ENCODE measurements around the gene ARHGEF40.

Gene ARHGEF40

DNA sequence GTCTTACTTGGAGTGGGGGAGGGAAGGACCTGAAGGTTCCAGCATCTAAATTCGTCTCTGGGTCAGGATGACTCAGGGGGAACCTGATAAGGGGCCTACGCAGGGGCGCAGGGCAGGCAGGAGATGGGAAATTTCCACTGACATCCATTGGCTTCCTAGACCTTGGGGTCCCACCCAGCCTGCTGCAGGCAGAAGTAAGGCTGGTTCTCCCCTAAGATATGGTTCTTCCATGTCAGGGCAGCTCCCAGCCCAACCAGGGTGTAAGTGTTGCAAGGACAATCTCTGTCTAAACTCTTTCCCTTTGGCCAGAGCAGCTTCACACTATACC is 43.2 kb upstream of the ARHGEF40 start:
- no peak overlapping the region for H3K4me2 ChIP-seq
- H3K4me3 ChIP-seq = no peak overlapping the region

DNA sequence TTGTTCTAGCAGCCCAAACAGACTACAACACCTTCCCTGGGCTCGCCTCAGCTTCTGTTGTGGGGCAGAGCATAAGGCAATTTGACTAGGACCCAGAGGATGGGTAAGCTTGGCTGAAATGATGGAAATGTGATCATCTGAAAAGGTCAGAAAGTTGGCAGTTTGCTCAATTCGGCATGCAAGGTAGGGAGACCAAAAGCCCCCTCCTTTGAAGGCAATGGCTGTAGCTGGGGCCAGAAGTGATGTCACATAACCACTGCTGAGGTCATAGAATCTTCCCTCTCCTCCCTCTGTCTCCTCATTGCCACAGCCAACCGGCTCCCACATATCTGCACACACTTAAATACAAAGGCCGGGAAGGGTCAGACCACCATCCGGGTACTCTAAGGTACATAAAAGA is 40.2 kb upstream of the ARHGEF40 start, which contains the start of gene TPPP2:
TSS of gene TPPP2 (plus strand) at position 301 of the 400 bp plus-strand sequence. CDS start 365 bp downstream, outside the sequence.
- H3K4me1 ChIP-seq = peaks cover 13% of the 10 kb centered on the region
- H3K9me3 ChIP-seq = no peaks in the 10 kb centered on the region
- no peaks in the 10 kb centered on the region for H4K20me1 ChIP-seq
- H3K4me3 ChIP-seq = no peak within 1 kb of the TSS
- no peak within 1 kb of the TSS for H3K9ac ChIP-seq
- no peak within 1 kb of the TSS for H3K27ac ChIP-seq
- H3K36me3 ChIP-seq = no peaks in the 10 kb centered on the region
- no peaks in the 10 kb centered on the region for H3K27me3 ChIP-seq
- TF ChIP-seq Cebpa-rat (IDR thresholded peaks at IDR 0.05) = no peak
- H3K4me2 ChIP-seq = no peak within 1 kb of the TSS

More for the DNA sequence above, 43.2 kb upstream of the ARHGEF40 start:
- TF ChIP-seq Cebpa-rat (IDR thresholded peaks at IDR 0.05) = no peak
- Histone ChIP-seq H3K9ac (no peak overlapping the region), H3K27ac (no peak overlapping the region), H4K20me1 (no peaks in the 10 kb centered on the region), H3K4me1 (peaks cover 30% of the 10 kb centered on the region), H3K9me3 (no peaks in the 10 kb centered on the region), H3K27me3 (no peaks in the 10 kb centered on the region), H3K36me3 (no peaks in the 10 kb centered on the region)

GRCh38 chr14:21030531-21030930 is 39.6 kb upstream of the ARHGEF40 start:
- Histone ChIP-seq H4K20me1 (no peaks in the 10 kb centered on the region), H3K4me3 (no peak overlapping the region), H3K9me3 (no peaks in the 10 kb centered on the region), H3K4me1 (peaks cover 13% of the 10 kb centered on the region), H3K36me3 (no peaks in the 10 kb centered on the region), H3K27ac (no peak overlapping the region), H3K9ac (no peak overlapping the region), H3K4me2 (no peak overlapping the region), H3K27me3 (no peaks in the 10 kb centered on the region)
- no peak for TF ChIP-seq Cebpa-rat (IDR thresholded peaks at IDR 0.05)

GRCh38 chr14:21032326-21033132 is 37.6 kb upstream of the ARHGEF40 start:
- Histone ChIP-seq H3K27ac (no peak overlapping the region), H3K9me3 (no peaks in the 10 kb centered on the region), H3K4me1 (no peaks in the 10 kb centered on the region), H3K36me3 (no peaks in the 10 kb centered on the region), H3K4me2 (no peak overlapping the region), H3K9ac (no peak overlapping the region), H3K27me3 (no peaks in the 10 kb centered on the region), H4K20me1 (no peaks in the 10 kb centered on the region), H3K4me3 (no peak overlapping the region)
- TF ChIP-seq Cebpa-rat (IDR thresholded peaks at IDR 0.05) = no peak

- Histone ChIP-seq H4K20me1 (no peaks in the 10 kb centered on the region), H3K9ac (no peak overlapping the region), H3K4me1 (no peaks in the 10 kb centered on the region), H3K4me2 (no peak overlapping the region), H3K27me3 (no peaks in the 10 kb centered on the region), H3K4me3 (no peak overlapping the region), H3K27ac (no peak overlapping the region), H3K9me3 (no peaks in the 10 kb centered on the region), H3K36me3 (no peaks in the 10 kb centered on the region)
- no peak for TF ChIP-seq Cebpa-rat (IDR thresholded peaks at IDR 0.05)
These were observed 36.9 kb upstream of the ARHGEF40 start for GRCh38 chr14:21033133-21033698.

DNA sequence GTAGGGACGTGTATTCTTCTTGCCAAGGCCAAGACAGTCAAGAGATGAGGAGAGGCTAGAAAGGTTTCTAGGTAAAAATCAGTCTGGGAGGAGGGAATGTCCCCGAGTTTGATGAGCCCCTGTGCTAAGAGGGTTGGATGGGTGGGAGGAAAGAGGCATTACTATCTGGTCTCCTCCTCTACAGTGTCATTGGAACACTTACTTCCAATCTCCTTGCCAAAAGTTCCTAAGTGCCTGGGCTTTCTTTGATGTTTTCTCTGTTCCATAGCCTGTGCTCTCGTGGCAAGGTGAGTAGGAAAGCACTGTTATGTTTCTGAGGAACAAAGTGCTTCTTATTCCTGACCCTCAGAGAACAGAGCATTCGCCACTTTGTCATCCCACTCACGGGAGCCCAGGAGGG is 35.4 kb upstream of the ARHGEF40 start, which contains the start of gene RNASE13:
TSS of gene RNASE13 (minus strand) at position 101 of the 400 bp plus-strand sequence. CDS start 519 bp downstream, outside the sequence.
- TF ChIP-seq Cebpa-rat (IDR thresholded peaks at IDR 0.05) = no peak
- no peak within 1 kb of the TSS for H3K4me2 ChIP-seq
- H3K36me3 ChIP-seq = no peaks in the 10 kb centered on the region
- H3K4me1 ChIP-seq = no peaks in the 10 kb centered on the region
- H3K27ac ChIP-seq = no peak within 1 kb of the TSS
- no peaks in the 10 kb centered on the region for H4K20me1 ChIP-seq
- no peak within 1 kb of the TSS for H3K9ac ChIP-seq
- H3K27me3 ChIP-seq = no peaks in the 10 kb centered on the region
- no peak within 1 kb of the TSS for H3K4me3 ChIP-seq
- H3K9me3 ChIP-seq = no peaks in the 10 kb centered on the region

GRCh38 chr14:21036751-21037150 is 33.4 kb upstream of the ARHGEF40 start:
- Histone ChIP-seq H3K4me1 (no peaks in the 10 kb centered on the region), H3K27ac (no peak overlapping the region), H3K9ac (no peak overlapping the region), H4K20me1 (no peaks in the 10 kb centered on the region), H3K4me2 (no peak overlapping the region), H3K4me3 (no peak overlapping the region), H3K9me3 (no peaks in the 10 kb centered on the region), H3K27me3 (no peaks in the 10 kb centered on the region), H3K36me3 (no peaks in the 10 kb centered on the region)
- TF ChIP-seq Cebpa-rat (IDR thresholded peaks at IDR 0.05) = no peak

DNA sequence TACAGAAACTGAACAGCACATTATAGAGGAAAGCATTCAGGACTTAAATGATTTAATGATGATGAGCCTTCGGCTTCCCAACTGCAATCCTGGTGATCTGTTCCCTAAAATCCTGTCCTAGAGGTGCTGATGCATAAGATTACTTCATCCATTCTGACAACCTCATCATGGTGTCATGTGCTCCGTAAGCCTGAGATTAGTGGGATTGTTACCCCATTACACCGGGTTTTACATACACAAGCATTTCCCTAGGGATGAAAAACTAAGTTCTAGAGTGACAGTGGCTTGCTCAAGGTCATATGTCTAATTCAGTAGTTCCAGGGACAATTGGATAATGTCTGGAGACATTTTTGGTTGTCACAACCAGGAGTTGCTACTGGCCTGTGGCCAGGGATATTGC is 32.9 kb upstream of the ARHGEF40 start:
- no peak overlapping the region for H3K4me3 ChIP-seq
- no peak overlapping the region for H3K9ac ChIP-seq
- no peaks in the 10 kb centered on the region for H4K20me1 ChIP-seq
- H3K4me1 ChIP-seq = no peaks in the 10 kb centered on the region
- H3K27me3 ChIP-seq = no peaks in the 10 kb centered on the region
- no peak for TF ChIP-seq Cebpa-rat (IDR thresholded peaks at IDR 0.05)
- no peaks in the 10 kb centered on the region for H3K9me3 ChIP-seq
- H3K36me3 ChIP-seq = no peaks in the 10 kb centered on the region
- H3K4me2 ChIP-seq = no peak overlapping the region
- H3K27ac ChIP-seq = no peak overlapping the region

- H3K27me3 ChIP-seq = no peaks in the 10 kb centered on the region
- H3K27ac ChIP-seq = no peak overlapping the region
- no peak overlapping the region for H3K4me3 ChIP-seq
- no peaks in the 10 kb centered on the region for H4K20me1 ChIP-seq
- no peak overlapping the region for H3K4me2 ChIP-seq
- H3K9ac ChIP-seq = no peak overlapping the region
- no peaks in the 10 kb centered on the region for H3K9me3 ChIP-seq
- H3K36me3 ChIP-seq = no peaks in the 10 kb centered on the region
- no peak for TF ChIP-seq Cebpa-rat (IDR thresholded peaks at IDR 0.05)
- no peaks in the 10 kb centered on the region for H3K4me1 ChIP-seq
These were observed 31.4 kb upstream of the ARHGEF40 start for GRCh38 chr14:21038441-21039422.

All from BLaER1 (cell line).